HAP-1 (cell line): ENCODE data around the gene ZNF844.

Source experiments
- DNase-seq, 2 experiments: peaks; one replicate each; pipeline ENCODE4 v3.0.0-alpha.2; 2016 to 2020; ENCODE audit warnings: low spot score in 2 of 2
- H3K27me3 ChIP-seq: fragments of 250-450 bp; sonication (Bioruptor Pico); 2 replicates; pipeline ENCODE4 v1.5.1; 2020; ENCODE audit warnings: low read depth, mild to moderate bottlenecking, moderate library complexity
- H3K36me3 ChIP-seq: fragments of 250-450 bp; sonication (Bioruptor Pico); replicated peaks from 2 replicates; pipeline ENCODE4 v1.5.1; 2020; ENCODE audit warnings: mild to moderate bottlenecking
- H3K4me1 ChIP-seq: fragments of 250-450 bp; sonication (Bioruptor Pico); 2 replicates; pipeline ENCODE4 v1.5.1; 2020; ENCODE audit warnings: mild to moderate bottlenecking
- H3K4me3 ChIP-seq: fragments of 250-450 bp; sonication (Bioruptor Pico); 2 replicates; pipeline ENCODE4 v1.5.1; 2020; ENCODE audit warnings: mild to moderate bottlenecking, moderate library complexity
- H3K9me3 ChIP-seq: fragments of 250-450 bp; sonication (Bioruptor Pico); 2 replicates; pipeline ENCODE4 v1.5.1; 2020; ENCODE audit warnings: mild to moderate bottlenecking, moderate library complexity
- in situ Hi-C: fragments of 300-500 bp; cut with MboI; formaldehyde crosslinking; loops from 3 replicates; pipeline ENCODE4 v1.14.3; 2020; ENCODE audit warnings: low sequenced_read_pairs, inconsistent platforms, mixed read lengths

The ZNF844 gene

DNA sequence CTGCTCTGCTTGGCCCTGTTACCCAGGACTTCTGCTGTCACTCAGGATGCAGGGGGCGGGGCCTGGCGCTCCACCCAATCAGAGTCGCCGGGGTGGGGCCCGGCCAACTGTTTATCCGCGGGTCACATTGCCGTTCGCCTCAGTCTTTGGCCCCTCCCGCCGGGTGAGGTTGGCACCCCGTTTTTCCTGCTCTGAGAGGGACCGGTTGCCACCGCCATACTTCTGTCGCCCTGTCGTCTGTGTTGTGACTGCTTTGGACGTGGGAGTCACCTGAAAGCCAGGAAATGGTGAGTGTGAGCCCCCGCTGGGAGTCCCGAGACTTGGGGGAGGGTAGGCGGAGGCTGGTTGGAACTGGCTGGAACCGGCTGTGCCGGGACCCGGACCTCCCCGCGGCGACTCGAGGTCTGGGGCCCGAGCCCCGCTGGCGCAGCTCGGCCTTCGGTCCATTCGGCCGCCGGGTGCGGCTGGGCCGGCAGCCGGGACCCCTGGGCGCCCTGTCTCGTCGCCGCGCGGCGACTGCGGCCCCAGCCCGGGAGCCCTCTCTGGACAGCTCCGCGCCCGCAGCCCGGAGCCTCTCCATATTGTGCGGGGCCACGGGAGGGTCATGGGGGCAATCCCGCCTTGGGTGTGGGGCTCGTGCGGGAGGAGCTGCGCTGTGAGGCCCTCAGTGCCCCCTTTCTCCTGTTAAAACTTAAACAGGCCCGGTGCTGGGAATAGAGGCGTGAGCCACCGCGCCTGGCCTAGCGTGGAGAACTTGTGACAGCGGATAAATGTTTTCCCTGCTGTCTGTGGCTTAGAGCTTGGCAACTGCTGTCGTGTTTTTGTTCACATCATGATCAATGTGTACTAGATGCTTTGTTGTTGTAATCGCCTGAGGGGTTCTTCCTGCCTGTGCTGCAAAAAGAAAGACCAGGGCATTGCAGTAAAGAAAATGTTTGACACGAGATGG, at the start of gene ZNF844:
ZNF844 (plus strand) TSS at position 142 of the 949 bp plus-strand sequence; CDS start at position 285, 143 bp downstream.
- in situ Hi-C loops = no loop called here
- no peak for DNase-seq
- no peaks in the 10 kb centered on the region for H3K36me3 ChIP-seq
- H3K4me1 ChIP-seq = no peaks in the 10 kb centered on the region
- no peaks in the 10 kb centered on the region for H3K27me3 ChIP-seq
- H3K9me3 ChIP-seq = peaks cover 3% of the 10 kb centered on the region; the same call in 1 of the 2 replicates
- H3K4me3 ChIP-seq = no peak within 1 kb of the TSS

DNA sequence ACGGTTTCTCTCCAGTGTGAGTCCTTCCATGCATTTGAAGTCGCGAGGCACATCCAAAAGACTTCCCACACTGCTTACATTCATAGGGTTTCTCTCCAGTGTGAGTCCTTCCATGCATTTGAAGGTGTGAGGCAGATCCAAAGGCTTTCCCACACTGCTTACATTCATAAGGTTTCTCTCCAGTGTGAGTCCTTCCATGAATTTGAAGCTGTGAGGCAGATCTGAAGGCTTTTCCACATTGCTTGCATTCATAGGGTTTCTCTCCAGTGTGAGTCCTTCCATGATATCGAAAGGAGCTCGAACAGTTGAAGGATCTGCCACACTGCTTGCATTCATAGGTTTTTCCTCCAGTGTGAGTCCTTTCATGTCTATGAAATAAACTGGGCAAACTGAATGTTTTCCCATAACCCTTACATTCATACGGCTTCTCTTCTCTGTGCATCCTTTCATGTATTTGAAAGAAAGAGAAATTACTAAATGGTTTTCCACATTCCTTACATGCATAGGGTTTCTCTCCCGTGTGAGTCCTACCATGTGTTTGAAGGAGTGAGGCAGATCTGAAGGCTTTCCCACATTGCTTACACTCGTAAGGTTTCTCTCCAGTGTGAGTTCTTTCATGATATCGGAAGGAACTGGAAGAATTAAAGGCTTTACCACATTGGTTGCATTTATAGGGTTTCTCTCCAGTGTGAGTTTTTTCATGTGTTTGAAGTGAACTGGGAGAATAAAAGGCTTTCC, 49.3 kb upstream of the ZNF844 start:
- Histone ChIP-seq H3K4me1 (no peaks in the 10 kb centered on the region), H3K27me3 (no peaks in the 10 kb centered on the region), H3K4me3 (no peak overlapping the region), H3K36me3 (no peaks in the 10 kb centered on the region), H3K9me3 (peaks cover 2% of the 10 kb centered on the region; the same call in 1 of the 2 replicates)
- DNase-seq = no peak
- in situ Hi-C loops = no loop called here

DNA sequence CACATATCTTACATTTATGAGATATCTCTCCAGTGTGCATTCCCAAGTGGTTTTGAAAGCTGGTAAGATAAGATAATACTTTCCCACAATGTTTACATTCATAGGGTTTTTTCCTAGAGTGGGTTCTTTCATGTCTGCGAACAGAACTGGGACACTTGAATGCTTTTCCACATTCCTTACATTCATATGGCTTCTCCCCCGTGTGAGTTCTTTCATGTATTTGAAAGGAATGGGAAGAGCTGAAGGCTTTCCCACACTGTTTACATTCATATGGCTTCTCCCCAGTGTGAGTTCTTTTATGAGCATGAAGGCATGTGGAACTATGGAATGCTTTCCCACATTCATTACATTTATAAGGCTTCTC, 48.8 kb upstream of the ZNF844 start:
- no peaks in the 10 kb centered on the region for H3K4me1 ChIP-seq
- peaks cover 2% of the 10 kb centered on the region; the same call in 1 of the 2 replicates for H3K9me3 ChIP-seq
- in situ Hi-C loops = no loop called here
- H3K4me3 ChIP-seq = no peak overlapping the region
- no peak for DNase-seq
- H3K27me3 ChIP-seq = no peaks in the 10 kb centered on the region
- H3K36me3 ChIP-seq = no peaks in the 10 kb centered on the region

DNA sequence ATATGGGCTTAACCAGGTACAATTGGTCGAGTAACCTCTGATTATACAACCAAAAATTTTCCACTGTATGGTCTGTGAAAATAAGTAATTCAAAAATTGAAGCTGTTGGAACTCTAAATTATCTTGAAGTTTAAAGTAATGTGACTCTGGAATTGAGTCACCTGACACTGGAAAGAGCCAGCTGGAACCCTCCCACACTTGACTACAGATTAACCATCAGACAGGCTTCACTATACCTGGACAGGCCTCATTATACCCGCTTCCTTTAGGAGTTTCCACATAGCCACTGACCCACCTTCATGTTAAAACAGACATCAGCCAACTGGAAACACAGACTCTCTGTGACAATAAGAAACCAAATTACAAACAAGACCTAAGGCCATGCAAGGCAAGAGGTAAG, 30.3 kb upstream of the ZNF844 start:
- H3K4me1 ChIP-seq = no peaks in the 10 kb centered on the region
- H3K36me3 ChIP-seq = no peaks in the 10 kb centered on the region
- in situ Hi-C loops = no loop called here
- peaks cover 2% of the 10 kb centered on the region; the same call in 1 of the 2 replicates for H3K9me3 ChIP-seq
- H3K27me3 ChIP-seq = no peaks in the 10 kb centered on the region
- no peak overlapping the region for H3K4me3 ChIP-seq
- no peak for DNase-seq

DNA sequence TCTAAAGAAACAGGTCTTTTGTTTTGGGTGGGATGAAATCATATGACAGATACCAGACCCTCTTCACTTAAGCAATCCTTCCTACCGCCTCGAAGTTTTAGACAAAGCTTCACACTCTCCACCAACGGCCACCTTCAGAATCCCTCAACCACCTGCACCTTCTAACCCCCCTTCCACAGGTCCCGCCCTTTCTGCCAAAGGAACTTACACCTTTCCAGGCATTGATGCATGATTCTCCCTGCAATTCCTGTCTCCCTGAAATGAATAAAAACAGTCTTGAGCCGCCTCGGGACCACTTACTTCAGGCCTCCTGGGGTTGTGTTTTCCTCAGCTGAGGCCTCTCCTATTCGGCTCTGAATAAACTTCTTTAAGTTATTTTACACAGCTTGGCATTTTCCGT, 29.9 kb upstream of the ZNF844 start:
- Histone ChIP-seq H3K9me3 (peaks cover 2% of the 10 kb centered on the region; the same call in 1 of the 2 replicates), H3K36me3 (no peaks in the 10 kb centered on the region), H3K27me3 (no peaks in the 10 kb centered on the region), H3K4me3 (no peak overlapping the region), H3K4me1 (no peaks in the 10 kb centered on the region)
- in situ Hi-C loops = no loop called here
- DNase-seq = no peak

DNA sequence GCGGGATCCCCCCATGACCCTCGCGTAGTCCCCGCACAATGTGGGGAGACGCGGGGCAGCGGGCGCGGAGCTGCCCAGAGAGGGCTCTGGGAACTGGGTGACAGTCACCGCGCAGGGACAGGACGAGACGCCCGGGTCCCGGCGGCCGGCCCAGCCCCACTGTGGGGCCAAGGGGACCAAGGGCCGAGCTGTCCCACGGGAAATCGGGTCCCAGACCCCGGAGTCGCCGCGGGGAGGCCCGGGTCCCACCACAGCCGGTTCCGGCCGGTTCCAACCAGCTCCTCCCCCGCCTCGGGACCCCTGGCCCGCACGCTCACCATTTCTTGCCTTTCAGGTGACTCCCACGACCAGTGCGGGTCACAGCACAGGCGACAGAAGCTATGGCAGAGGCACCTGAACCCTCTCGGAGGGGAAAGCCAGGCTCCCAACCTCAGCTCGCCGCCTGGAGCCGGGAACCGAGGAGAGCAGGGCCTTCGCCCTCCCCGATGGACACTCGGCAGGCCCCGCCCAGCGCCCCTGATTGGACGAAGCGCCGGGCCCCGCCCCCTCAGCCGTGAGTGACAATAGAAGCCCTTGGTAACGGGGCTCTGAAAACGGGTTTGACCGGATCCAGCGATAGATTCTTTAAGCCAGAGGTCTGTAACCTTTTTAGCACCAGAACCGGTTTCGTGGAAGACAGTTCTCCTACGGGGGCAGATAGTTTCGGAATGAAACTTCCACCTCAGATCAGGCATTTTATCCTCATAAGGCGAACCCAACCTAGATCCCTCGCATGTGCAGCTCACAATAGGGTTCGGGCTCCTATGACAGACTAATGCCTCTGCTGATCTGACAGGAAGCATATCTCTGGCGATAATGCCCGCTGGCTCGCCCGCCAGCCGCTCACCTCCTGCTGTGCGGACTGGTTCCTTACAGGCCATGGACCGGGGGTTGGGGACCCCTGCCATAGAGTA, 29.0 kb upstream of the ZNF844 start, which contains the start of gene ZNF433:
ZNF433 (minus strand) TSS at position 460 of the 953 bp plus-strand sequence; CDS start at position 320, 140 bp downstream.
- no peak for DNase-seq
- Histone ChIP-seq H3K4me1 (no peaks in the 10 kb centered on the region), H3K36me3 (no peaks in the 10 kb centered on the region), H3K9me3 (0 out of 2 replicates have a peak, but pooled peaks cover 2% of the 10 kb centered on the region), H3K4me3 (no peak within 1 kb of the TSS), H3K27me3 (no peaks in the 10 kb centered on the region)
- in situ Hi-C loops = no loop called here

DNA sequence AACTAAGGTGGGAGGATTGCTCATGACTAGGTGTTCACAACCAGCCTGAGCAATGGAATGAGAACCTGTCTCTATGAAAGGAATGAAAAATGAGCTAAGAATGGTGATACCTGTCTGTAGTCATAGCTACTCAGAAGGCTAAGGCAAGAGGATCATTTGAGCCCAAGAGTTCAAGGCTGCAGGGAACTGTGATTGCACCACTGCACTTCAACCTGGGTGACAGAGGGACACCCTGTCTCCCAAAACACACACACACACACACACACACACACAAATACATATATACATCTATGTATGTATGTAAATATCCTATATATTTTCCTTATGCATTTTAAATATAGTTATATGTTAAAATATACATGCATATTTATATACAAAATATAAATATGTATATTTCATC, 21.6 kb upstream of the ZNF844 start:
- Histone ChIP-seq H3K4me3 (no peak overlapping the region), H3K4me1 (no peaks in the 10 kb centered on the region), H3K36me3 (no peaks in the 10 kb centered on the region), H3K9me3 (peaks cover 5% of the 10 kb centered on the region; the same call in 1 of the 2 replicates), H3K27me3 (no peaks in the 10 kb centered on the region)
- in situ Hi-C loops = no loop called here
- DNase-seq = no peak

DNA sequence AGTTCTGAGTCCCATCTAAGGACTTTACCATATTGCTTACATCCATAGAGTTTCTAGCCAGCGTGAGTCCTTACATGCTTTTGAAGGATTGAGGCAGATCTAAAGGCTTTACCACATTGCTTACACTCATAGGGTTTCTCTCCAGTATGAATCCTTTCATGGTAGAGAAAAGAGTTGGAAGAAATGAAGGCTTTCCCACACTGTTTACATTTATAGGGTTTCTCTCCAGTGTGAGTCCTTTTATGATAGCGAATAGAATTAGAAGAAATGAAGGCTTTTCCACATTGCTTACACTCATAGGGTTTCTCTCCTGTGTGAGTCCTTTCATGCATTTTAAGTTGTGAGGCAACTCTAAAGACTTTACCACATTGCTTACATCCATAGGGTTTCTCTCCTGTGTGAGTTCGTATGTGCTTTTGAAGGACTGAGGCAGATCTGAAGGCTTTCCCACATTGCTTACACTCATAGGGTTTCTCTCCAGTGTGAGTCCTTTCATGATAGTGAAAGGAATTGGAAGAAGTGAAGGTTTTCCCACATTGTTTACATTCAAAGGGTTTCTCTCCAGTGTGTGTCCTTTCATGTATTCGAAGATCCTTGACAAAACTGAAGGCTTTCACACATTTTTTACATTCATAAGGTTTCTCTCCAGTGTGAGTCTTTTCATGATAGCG, 20.6 kb upstream of the ZNF844 start:
- Histone ChIP-seq H3K9me3 (peaks cover 5% of the 10 kb centered on the region; the same call in 1 of the 2 replicates), H3K27me3 (no peaks in the 10 kb centered on the region), H3K4me1 (no peaks in the 10 kb centered on the region), H3K4me3 (no peak overlapping the region), H3K36me3 (no peaks in the 10 kb centered on the region)
- no peak for DNase-seq
- in situ Hi-C loops = no loop called here

DNA sequence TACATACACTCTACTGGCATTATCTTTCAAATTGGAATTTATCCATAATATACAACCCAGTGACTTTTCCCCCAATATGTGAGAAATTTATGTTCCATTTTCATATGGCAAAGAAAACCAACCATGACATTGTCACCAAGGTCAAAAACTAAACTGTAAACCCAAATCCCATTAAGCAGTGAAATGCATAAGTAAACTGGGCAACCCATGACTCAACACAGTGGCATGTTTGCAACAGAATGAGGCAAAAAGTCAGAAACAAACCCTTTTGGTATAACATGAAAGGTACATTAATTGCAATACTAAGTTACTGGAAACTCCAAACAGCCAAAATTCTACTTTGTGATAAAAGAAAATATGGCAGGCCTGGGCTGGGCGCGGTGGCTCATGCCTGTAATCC, 16.7 kb upstream of the ZNF844 start:
- Histone ChIP-seq H3K27me3 (no peaks in the 10 kb centered on the region), H3K36me3 (no peaks in the 10 kb centered on the region), H3K4me3 (no peak overlapping the region), H3K4me1 (no peaks in the 10 kb centered on the region), H3K9me3 (peaks cover 5% of the 10 kb centered on the region; the same call in 1 of the 2 replicates)
- no peak for DNase-seq
- in situ Hi-C loops = no loop called here

DNA sequence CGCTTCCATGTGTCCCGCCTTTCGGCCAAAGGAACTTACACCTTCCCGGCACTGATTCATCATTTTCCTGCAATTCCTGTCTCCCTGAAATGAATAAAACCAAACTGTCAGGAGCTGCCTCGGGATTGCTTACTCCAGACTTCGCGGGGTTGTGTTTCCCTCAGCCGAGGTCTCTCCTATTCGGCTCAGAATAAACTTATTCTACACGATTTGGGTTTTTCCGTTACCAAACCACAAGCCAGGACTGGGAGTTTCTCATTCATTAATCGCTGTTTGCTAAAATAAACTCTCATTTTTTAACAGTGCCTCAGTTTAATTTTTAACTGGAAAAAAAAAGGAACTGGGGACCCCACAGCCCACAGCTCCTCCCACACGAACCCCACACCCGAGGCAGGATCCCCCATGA, 12.4 kb upstream of the ZNF844 start:
- Histone ChIP-seq H3K27me3 (no peaks in the 10 kb centered on the region), H3K4me1 (no peaks in the 10 kb centered on the region), H3K9me3 (no peaks in the 10 kb centered on the region; the same call in none of the 2 replicates), H3K4me3 (no peak overlapping the region), H3K36me3 (no peaks in the 10 kb centered on the region)
- in situ Hi-C loops = no loop called here
- DNase-seq = no peak

DNA sequence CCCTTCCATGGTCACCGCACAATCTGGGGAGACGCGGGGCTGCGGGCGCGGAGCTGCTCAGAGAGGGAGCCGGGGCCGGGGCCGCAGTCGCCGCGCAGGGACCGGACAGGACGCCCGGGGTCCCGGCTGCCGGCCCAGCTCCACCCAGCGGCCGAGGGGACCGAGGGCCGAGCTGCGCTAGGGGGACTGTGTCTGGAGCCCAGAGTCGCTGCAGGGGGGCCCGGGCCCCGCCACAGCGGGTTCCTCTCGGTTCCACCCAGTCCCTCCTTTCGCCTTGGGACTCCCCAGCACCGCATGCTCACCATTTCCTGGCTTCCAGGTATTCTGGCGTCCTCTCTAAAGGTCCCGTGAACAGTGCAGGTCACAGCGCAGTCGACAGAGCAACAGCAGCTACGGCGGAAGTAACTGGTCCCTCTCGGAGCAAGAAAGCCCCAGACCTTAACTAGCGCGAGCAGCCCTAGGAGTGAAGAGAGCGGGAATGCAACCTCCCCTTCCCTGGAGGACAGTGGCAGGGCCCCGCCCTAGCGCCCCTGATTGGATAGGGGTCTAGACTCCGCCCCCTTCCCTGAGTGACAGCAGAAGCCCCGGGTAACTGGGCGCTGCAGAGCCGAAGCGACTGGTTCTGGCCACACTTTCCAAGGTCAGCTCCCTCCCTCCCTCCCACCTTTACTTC, 11.9 kb upstream of the ZNF844 start, which contains the start of gene ZNF878:
ZNF878 (minus strand) TSS at position 465 of the 673 bp plus-strand sequence; CDS start at position 305, 160 bp downstream.
- peak in 1 of 2 experiments; percentile 48 for DNase-seq
- no peaks in the 10 kb centered on the region; the same call in 1 of the 2 replicates for H3K9me3 ChIP-seq
- H3K4me1 ChIP-seq = no peaks in the 10 kb centered on the region
- H3K36me3 ChIP-seq = no peaks in the 10 kb centered on the region
- in situ Hi-C loops = no loop called here
- peak within 1 kb of the TSS; percentile 12; the same call in 1 of the 2 replicates for H3K4me3 ChIP-seq
- no peaks in the 10 kb centered on the region for H3K27me3 ChIP-seq

DNA sequence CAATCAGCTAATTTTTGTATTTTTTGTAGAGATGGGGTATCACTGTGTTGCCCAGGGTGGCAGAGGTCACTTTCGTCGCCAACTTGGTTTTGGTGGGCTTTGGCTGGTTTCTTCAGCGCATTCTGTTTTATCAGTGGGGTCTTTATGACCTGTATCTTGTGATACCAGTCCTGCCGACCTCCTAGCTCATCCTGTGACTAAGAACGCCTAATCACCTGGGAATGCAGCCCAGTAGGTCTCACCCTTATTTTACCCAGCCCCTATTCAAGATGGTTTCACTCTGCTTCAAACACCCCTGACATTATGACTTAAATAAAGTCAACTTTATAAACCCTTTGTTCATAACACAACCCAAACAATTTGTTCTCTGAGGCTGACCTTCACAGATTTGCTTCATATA, 8.7 kb upstream of the ZNF844 start:
- Histone ChIP-seq H3K27me3 (no peaks in the 10 kb centered on the region), H3K4me3 (no peak overlapping the region), H3K9me3 (no peaks in the 10 kb centered on the region; the same call in none of the 2 replicates), H3K4me1 (no peaks in the 10 kb centered on the region), H3K36me3 (no peaks in the 10 kb centered on the region)
- in situ Hi-C loops = no loop called here
- DNase-seq = no peak
